ENCODE measurements around the gene KAT5. TPM values are rescaled to one million over a fixed set of nuclear protein-coding genes. Genes with fewer than 3 reads are reported as not detected.

KAT5 gene
- total and polyA plus RNA-seq, 2 of the 13 experiments (the other 11 are each of a cell fraction or from before 2014, with no cell fraction given) = 35.2 to 48.3 TPM

GRCh38 chr11:65662799-65663638 is 49.0 kb upstream of the KAT5 start, which contains the start of gene RELA (continued):
- TF ChIP-seq THAP7 (CRISPR knock-in tag; IDR thresholded peaks at IDR 0.05) (no peak), SMARCC2 (IDR thresholded peaks at IDR 0.05) (no peak), CREM (IDR thresholded peaks at IDR 0.05) (peak; percentile 44; the same call in 1 of the 2 replicates), CREM (CRISPR knock-in tag; IDR thresholded peaks at IDR 0.05) (no peak), ZBTB21 (CRISPR knock-in tag; IDR thresholded peaks at IDR 0.05) (no peak), SOX6 (IDR thresholded peaks at IDR 0.05) (no peak), SOX6 (CRISPR knock-in tag; IDR thresholded peaks at IDR 0.05) (peak; percentile 23; the same call in 1 of the 2 replicates), SALL2 (CRISPR knock-in tag; IDR thresholded peaks at IDR 0.05) (peak; percentile 58; the same call in 1 of the 2 replicates), ZNF460 (CRISPR knock-in tag; IDR thresholded peaks at IDR 0.05; ENCODE audit: borderline replicate concordance) (no peak), KAT8 (CRISPR knock-in tag; IDR thresholded peaks at IDR 0.05) (peak; percentile 66; the same call in 1 of the 2 replicates), ZNF333 (CRISPR knock-in tag; IDR thresholded peaks at IDR 0.05; ENCODE audit: borderline replicate concordance) (no peak; the same call in 1 of the 2 replicates), ZNF235 (CRISPR knock-in tag; IDR thresholded peaks at IDR 0.05; ENCODE audit: borderline replicate concordance) (no peak), HDAC1 (CRISPR knock-in tag; IDR thresholded peaks at IDR 0.05) (no peak; the same call in 1 of the 2 replicates), CEBPB (IDR thresholded peaks at IDR 0.05; ENCODE audit: borderline replicate concordance, low read depth, low read length) (no peak), ZNF30 (CRISPR knock-in tag; IDR thresholded peaks at IDR 0.05) (no peak), ZNF580 (CRISPR knock-in tag; IDR thresholded peaks at IDR 0.05; ENCODE audit: borderline replicate concordance, low read depth) (peak; percentile 28; the same call in 1 of the 2 replicates), ZNF256 (CRISPR knock-in tag; conservative IDR thresholded peaks at IDR 0.05) (0 out of 2 replicates have a peak, but pooled peaks have one; percentile 26), MATR3 (CRISPR knock-in tag; IDR thresholded peaks at IDR 0.05) (no peak), RAD51 (IDR thresholded peaks at IDR 0.05; ENCODE audit: borderline replicate concordance) (no peak), RNF2 (conservative IDR thresholded peaks at IDR 0.05; ENCODE audit: low read depth) (no peak), SATB2 (CRISPR knock-in tag; IDR thresholded peaks at IDR 0.05) (no peak), GLMP (CRISPR knock-in tag; IDR thresholded peaks at IDR 0.05; ENCODE audit: borderline replicate concordance) (no peak), ZNF543 (CRISPR knock-in tag; IDR thresholded peaks at IDR 0.05) (peak; percentile 70; the same call in 1 of the 2 replicates), ZGPAT (CRISPR knock-in tag; IDR thresholded peaks at IDR 0.05) (peak; percentile 73), E2F1 (CRISPR knock-in tag; IDR thresholded peaks at IDR 0.05) (peak; percentile 73; the same call in 1 of the 2 replicates), ATF3 (CRISPR knock-in tag; IDR thresholded peaks at IDR 0.05) (no peak; the same call in 1 of the 2 replicates), ZFP36L1 (CRISPR knock-in tag; IDR thresholded peaks at IDR 0.05) (no peak; the same call in none of the 2 replicates)
